K562 (cell line): ENCODE measurements around the gene SLC25A18. TPM values are rescaled to one million over a fixed set of nuclear protein-coding genes. Genes with fewer than 3 reads are reported as not detected.

Source experiments
- ATAC-seq: fragments of 200-7000 bp; cut with Tn5 transposase; 3 replicates; pipeline ENCODE4 v1.9.1; 2020; ENCODE audit warnings: moderate library complexity
- BruUV-seq: library from RNA; stranded (reverse); fragments of 400-500 nt; replicated peaks from 2 replicates; lab custom pipeline; 2021; lab: Mats Ljungman, UMichigan
- CTCF ChIA-PET: fragments of 300-600 bp; formaldehyde crosslinking; extraction: SDS; loops from one replicate; lab custom pipeline; 2021; ENCODE audit warnings: low intra/inter-chr PET ratio; lab: Yijun Ruan, JAX
- POLR2A ChIA-PET: fragments of 300-600, 350-650 bp; sonication (Branson Sonifier 250); formaldehyde crosslinking; extraction: SDS; loops from one replicate; lab custom pipeline; 2021; ENCODE audit warnings: antibody characterized with exemption, inconsistent platforms; lab: Yijun Ruan, JAX
- DNase-seq, 4 experiments: peaks; one replicate each; pipeline versions ENCODE4 v3.0.0 to v3.0.0-alpha.2; 2011 to 2018; ENCODE audit warnings: low spot score in 3 of 4, mixed read lengths in 3 of 4; ENCODE audit errors: extremely low read depth in 1 of 4
- FAIRE-seq: peaks from 2 replicates; lab custom pipeline; 2011; peaks lifted over from hg19 to GRCh38; lab: Jason Lieb, UNC
- H2AFZ ChIP-seq: 2 replicates; pipeline ENCODE4 v1.6.0; 2011; ENCODE audit warnings: low read depth, low read length, control low read depth, inconsistent platforms
- H3K27ac ChIP-seq: fragments of 200-600 bp; 3 replicates; pipeline ENCODE4 v1.8.0; 2011; ENCODE audit warnings: low read depth, mild to moderate bottlenecking, control low read depth, inconsistent platforms, low read length, moderate library complexity, mixed read lengths; ENCODE audit errors: extremely low read depth
- H3K27me3 ChIP-seq, 2 experiments: fragments of 300-600 bp in 1 of 2; 2 replicates in 1 of 2; 3 replicates in 1 of 2; pipeline versions ENCODE4 v1.6.0 to v1.8.0; 2011; ENCODE audit warnings: inconsistent platforms in 2 of 2, low read length in 2 of 2, mild to moderate bottlenecking in 1 of 2, mixed read lengths in 1 of 2, moderate library complexity in 1 of 2; ENCODE audit not compliant: control insufficient read depth in 2 of 2, insufficient read depth in 2 of 2
- H3K36me3 ChIP-seq: fragments of 300-600 bp; 3 replicates; pipeline ENCODE4 v1.8.0; 2011; ENCODE audit warnings: mild to moderate bottlenecking, low read length, inconsistent platforms; ENCODE audit not compliant: control insufficient read depth, insufficient read depth
- H3K4me1 ChIP-seq, 2 experiments: fragments of 200-600 bp in 1 of 2; replicated peaks in 1 of 2; 2 replicates in 1 of 2; 3 replicates in 1 of 2; pipeline versions ENCODE4 v1.5.1 to v1.8.0; 2011; ENCODE audit warnings: inconsistent platforms in 2 of 2, low read length in 2 of 2, mild to moderate bottlenecking in 1 of 2, mixed read lengths in 1 of 2, moderate library complexity in 1 of 2; ENCODE audit not compliant: control insufficient read depth in 2 of 2, insufficient read depth in 2 of 2
- H3K4me2 ChIP-seq: 2 replicates; pipeline ENCODE4 v1.6.1; 2011; ENCODE audit warnings: low read length, control low read depth, inconsistent platforms, mixed read lengths; ENCODE audit not compliant: insufficient read depth
- H3K4me3 ChIP-seq: fragments of 200-600 bp; sonication (generic), shearing (Covaris generic); 2 replicates; pipeline ENCODE4 v1.5.1; 2016; ENCODE audit warnings: control low read depth, inconsistent platforms
- H3K79me2 ChIP-seq: fragments of 200-600 bp; 3 replicates; pipeline ENCODE4 v1.8.0; 2011; ENCODE audit warnings: low read length, inconsistent platforms; ENCODE audit not compliant: control insufficient read depth, insufficient read depth
- H3K9ac ChIP-seq, 2 experiments: 2 replicates each; pipeline versions ENCODE4 v1.6.0 to v1.6.1; 2011; ENCODE audit warnings: low read depth in 2 of 2, low read length in 2 of 2, control low read depth in 1 of 2, inconsistent platforms in 1 of 2, mild to moderate bottlenecking in 1 of 2, mixed read lengths in 1 of 2; ENCODE audit not compliant: insufficient read depth in 1 of 2
- H3K9me1 ChIP-seq: one replicate; pipeline ENCODE4 v1.6.0; 2011; ENCODE audit warnings: inconsistent platforms, mild to moderate bottlenecking, low read length, moderate library complexity; ENCODE audit not compliant: control insufficient read depth, insufficient read depth
- H3K9me3 ChIP-seq: replicated peaks from 2 replicates; pipeline ENCODE4 v1.5.1; 2011; ENCODE audit warnings: low read depth, low read length, inconsistent platforms; ENCODE audit not compliant: control insufficient read depth, insufficient read depth
- H4K20me1 ChIP-seq: replicated peaks from 2 replicates; pipeline ENCODE4 v1.6.1; 2011; ENCODE audit warnings: low read length, inconsistent platforms, mixed read lengths; ENCODE audit not compliant: control insufficient read depth, insufficient read depth
- NFIX ChIP-seq: fragments of 250-450 bp; sonication (Bioruptor Pico); IDR thresholded peaks from 2 replicates; pipeline ENCODE4 v1.4.0; 2020; ENCODE audit warnings: low read depth, mild to moderate bottlenecking, moderate library complexity
- RBM34 ChIP-seq: fragments of 200-400 bp; formaldehyde crosslinking; IDR thresholded peaks from 2 replicates; pipeline ENCODE4 v1.6.1; 2018; ENCODE audit warnings: low read length, borderline replicate concordance; ENCODE audit not compliant: insufficient read depth
- TSHZ1 ChIP-seq: fragments of 250-450 bp; sonication (Bioruptor Pico); IDR thresholded peaks from 2 replicates; pipeline ENCODE4 v1.4.0; 2020; ENCODE audit warnings: mild to moderate bottlenecking, moderate library complexity
- ZNF384 ChIP-seq: IDR thresholded peaks from 2 replicates; pipeline ENCODE4 v1.6.1; 2012; ENCODE audit warnings: low read depth, low read length, improper control_type of control experiment
- WGBS: fragments of 100-300 bp; shearing (Covaris generic); methylation state at CpG from one replicate; pipeline ENCODE4 v1.1.6; 2016; ENCODE audit warnings: low coverage, mixed read lengths; ENCODE audit not compliant: insufficient coverage; ENCODE audit errors: missing lambda C conversion rate; 5-methylcytosine and 5-hydroxymethylcytosine counted together
- in situ Hi-C: fragments of 300-500 bp; cut with MboI; formaldehyde crosslinking; loops from 4 replicates; pipeline ENCODE4 v1.15.0; 2018; ENCODE audit warnings: inconsistent platforms, mixed read lengths
- intact Hi-C: fragments of 100-400 bp; cut with micrococcal nuclease; formaldehyde crosslinking; loops from 2 replicates; pipeline ENCODE4 v1.14.2; 2022
- polyA plus RNA-seq, 8 experiments: library from polyadenylated mRNA; depleted of rRNA in 4 of 8; stranded (reverse) in 5 of 8; unstranded in 3 of 8; fragments of >200 nt; fragmentation: Nextera tagmentation in 2 of 8; fragmentation: Illumina TruSeq in 1 of 8; extraction: Ambion mirVana in 2 of 8; extraction: Trizol in 1 of 8; gene quantifications; 2 replicates each; pipeline versions ENCODE4 v1.2.1 to v1.2.3, GENCODE V29; 2011 to 2014; ENCODE audit warnings: inconsistent platforms in 1 of 8, missing spikeins in 1 of 8
- total RNA-seq, 7 experiments: library from RNA; depleted of rRNA in 6 of 7; stranded (reverse); fragments of >200 nt in 6 of 7; fragmentation: Illumina TruSeq in 2 of 7; extraction: Trizol in 2 of 7; gene quantifications; 2 replicates each; pipeline versions ENCODE4 v1.2.1 to v1.2.3, GENCODE V29; 2011 to 2021; ENCODE audit warnings: low replicate concordance in 1 of 7

SLC25A18 gene
- total and polyA plus RNA-seq, 9 of the 15 experiments (the other 6 are each of a cell fraction or from before 2014, with no cell fraction given), result 0.04 TPM; not detected in 8

GRCh38 chr22:17566776-17567175, 3.5 kb downstream of the SLC25A18 start:
- no peak for FAIRE-seq

More at GRCh38 chr22:17566776-17567175, 3.5 kb downstream of the SLC25A18 start:
- no peak for DNase-seq
- Histone ChIP-seq H3K4me1 (peaks cover 0 to 4% of the 10 kb centered on the region in 2 experiments; a peak in 3 of 5 replicates), H3K9me3 (no peaks in the 10 kb centered on the region), H3K4me3 (no peak overlapping the region), H3K27me3 (peaks cover 49 to 54% of the 10 kb centered on the region in 2 experiments), H3K4me2 (no peak overlapping the region), H4K20me1 (peaks cover 5% of the 10 kb centered on the region; the same call in 1 of the 2 replicates), H3K36me3 (no peaks in the 10 kb centered on the region), H3K27ac (no peak overlapping the region), H3K79me2 (no peaks in the 10 kb centered on the region), H3K9me1 (no peaks in the 10 kb centered on the region), H3K9ac (no peak overlapping the region), H2AFZ (no peak overlapping the region)
- no peak for TF ChIP-seq NFIX (CRISPR knock-in tag)
- TF ChIP-seq RBM34, result no peak
- no peak for TF ChIP-seq TSHZ1
- TF ChIP-seq ZNF384, result no peak
- no peak for ATAC-seq
- no TSS peak for BruUV-seq
- in situ Hi-C loops, result no loop called here
- ChIA-PET CTCF (no interaction called here), POLR2A (no interaction called here)
- intact Hi-C loops, result no loop called here
- 23% methylated on average over 10 of the region's 10 CpGs for WGBS
